ENCODE data around the gene PDE1A.

The PDE1A gene

DNA sequence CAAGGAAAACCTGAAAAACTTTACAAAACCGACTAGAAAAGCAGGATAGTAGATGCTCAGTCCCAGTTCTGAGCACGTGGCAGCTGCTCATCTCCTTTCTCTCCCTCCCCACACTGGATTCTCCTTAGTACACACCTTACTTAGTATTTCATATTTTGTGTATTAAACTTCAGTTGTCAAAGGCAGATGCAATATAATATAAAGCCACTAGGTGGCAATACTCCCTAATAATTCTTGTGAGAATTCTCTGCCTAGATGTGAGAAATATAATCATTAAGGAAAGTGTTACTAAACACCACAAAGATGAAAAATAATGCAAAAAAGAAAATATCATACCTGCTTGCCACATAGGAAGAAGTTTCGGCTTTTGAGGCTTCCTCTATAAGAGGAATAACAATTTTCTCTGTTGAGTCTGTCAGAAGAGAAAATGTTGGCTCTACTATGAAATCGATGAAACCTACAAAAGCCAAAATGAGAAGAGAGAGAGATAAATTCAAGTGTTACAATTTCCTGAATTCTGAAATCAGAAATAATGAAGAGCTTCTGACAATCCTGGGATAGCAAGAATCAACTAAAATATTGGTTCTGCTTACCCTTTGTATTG, 240.6 kb downstream of the PDE1A start:
- DNase-seq = peak; percentile 95

- DNase-seq = no peak
These were observed 244.4 kb downstream of the PDE1A start for GRCh38 chr2:182182436-182182835.

DNA sequence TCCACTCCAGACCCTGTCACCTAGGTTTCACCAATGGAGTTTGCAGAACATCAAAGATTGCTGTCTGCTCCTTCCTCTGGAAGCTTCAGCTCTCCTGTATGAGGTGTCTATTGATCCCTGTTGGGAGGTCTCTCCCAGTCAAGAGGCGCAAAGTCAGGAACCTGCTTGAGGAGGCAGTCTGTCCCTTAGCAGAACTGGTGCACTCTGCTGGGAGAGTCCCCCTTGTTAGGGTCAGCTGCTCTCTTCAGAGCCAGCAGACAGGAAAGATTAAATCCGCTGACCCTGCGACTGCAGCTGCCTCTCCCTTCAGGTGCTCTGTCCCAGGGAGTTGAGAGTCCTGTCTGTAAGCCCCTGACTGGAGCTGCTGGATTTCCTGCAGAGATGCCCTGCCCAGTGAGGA, 245.5 kb downstream of the PDE1A start:
- no peak for DNase-seq

DNA sequence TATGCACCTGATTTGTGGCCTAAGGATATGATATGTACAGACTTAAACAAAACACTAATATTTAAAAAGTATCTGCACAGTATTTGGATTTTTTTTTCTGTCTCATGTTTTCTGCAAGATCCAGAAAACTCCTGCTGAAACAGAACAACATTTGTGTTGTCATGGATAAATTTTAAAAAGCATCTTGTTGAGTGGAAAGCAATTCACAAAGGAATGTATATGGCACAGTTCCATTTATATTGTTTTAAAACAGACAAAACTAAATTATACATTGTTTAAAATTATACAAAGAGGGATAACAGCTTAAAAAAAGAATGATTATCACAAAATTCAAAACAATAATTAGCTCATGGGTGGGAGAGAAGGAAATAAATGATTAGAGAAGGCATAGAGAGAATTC, 247.7 kb downstream of the PDE1A start:
- no peak for DNase-seq

DNA sequence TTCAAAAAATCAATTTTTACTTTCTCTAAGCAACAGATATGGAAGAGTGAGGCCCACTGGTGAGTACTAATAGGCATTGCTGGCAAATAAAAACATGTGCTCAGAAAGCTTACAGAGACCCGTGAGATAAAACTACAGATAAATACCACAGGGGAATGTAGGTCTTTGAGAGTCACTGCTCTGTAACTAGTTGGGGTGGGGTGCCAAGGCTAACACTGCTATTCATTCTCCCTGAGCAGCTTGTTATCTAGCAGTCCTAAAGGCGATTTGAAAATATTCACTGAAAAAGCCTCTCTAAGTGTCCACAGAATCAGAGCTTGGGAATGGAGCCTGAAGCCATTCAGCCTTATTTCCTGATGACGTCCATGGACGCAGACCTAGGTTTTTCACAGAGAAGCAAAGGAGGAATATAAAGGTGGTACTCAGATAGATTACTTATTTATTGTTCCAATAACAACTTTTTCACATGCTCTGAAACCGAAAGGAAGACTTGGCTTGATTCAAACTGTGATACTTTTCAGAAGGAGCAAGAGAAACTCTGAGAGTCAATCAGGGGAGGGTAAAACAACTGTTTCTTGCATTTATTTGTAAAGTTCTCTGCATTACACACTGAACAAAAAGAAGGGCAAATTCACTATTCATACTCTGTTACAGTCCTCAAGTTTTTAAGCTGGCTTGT, 252.8 kb downstream of the PDE1A start:
- no peak for DNase-seq

- DNase-seq = no peak
These were observed 256.5 kb downstream of the PDE1A start for GRCh38 chr2:182170341-182170740.

DNA sequence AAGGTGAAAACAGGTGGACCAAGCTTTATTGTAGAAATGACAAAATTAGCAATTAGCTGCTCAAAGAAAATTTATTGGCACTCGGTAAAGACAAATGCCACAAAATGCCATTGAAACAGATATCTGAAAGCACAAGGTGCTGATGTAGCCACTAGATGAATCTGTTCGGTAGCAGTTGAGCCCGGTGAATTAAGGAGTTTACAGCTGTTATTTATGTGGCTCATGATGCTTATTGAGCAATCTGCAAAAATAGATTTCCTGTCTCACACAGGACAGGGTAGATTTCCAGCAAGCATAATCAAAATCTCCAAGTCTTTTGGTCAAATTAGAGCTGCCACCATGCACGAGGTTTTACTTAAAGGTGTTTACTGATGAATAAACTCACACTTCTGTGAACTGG, 259.0 kb downstream of the PDE1A start:
- DNase-seq = no peak

DNA sequence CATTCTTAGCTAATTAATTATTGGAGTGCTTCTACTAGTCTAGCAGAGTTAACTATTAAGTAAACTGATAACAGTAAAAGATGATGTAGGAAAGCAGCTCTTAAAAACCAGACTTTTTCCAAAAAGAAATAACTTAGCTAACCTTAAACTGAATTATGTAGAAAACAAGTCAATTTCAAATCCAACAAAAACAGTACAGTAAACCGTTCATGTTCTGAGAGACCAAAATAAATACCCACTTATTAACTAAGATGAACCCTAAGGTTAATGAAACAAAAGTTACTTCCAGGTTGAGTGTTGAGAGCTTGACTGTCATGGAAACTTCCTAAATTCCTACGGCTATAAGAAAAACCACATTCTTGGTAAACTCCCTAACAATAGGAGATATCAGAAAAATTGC, 260.0 kb downstream of the PDE1A start:
- DNase-seq = no peak

- no peak for DNase-seq
These were observed 260.4 kb downstream of the PDE1A start for GRCh38 chr2:182166406-182166805.

DNA sequence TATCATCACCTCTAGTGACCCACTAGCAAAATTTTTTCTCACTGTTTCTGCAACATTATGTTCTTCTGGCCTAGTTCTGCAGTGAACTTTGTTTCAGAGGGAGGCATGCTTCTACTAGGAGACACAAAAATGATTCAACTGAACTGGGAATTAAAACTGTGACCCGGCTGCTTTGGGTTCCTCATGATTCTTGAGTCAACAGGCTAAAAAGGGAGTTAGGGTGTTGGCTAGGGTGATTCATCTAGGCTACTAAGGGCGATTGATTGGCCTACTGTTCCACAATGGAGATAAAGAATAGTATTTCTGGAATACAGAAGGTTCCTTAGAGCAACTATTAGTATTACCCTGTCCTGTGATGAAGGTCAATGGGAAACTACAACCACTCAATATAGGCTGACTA, 261.6 kb downstream of the PDE1A start:
- no peak for DNase-seq

DNA sequence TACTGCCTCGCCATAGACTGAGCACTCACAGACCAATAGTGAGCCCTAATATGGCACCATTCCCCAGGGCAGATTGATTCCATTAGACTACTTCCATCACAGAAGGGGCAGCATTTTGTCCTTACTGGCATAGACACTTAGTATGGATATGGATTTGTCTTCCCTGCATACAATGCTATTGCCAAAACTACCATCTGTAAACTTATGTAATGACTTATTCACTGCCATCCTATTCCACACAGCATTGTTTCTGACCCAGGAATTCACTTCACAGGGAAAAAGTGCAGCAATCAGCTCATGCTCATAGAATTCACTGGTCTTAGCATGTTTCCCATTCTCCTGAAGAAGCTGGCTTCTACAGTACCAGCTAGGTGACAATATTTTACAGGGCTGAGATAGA, 262.1 kb downstream of the PDE1A start:
- DNase-seq = no peak

DNA sequence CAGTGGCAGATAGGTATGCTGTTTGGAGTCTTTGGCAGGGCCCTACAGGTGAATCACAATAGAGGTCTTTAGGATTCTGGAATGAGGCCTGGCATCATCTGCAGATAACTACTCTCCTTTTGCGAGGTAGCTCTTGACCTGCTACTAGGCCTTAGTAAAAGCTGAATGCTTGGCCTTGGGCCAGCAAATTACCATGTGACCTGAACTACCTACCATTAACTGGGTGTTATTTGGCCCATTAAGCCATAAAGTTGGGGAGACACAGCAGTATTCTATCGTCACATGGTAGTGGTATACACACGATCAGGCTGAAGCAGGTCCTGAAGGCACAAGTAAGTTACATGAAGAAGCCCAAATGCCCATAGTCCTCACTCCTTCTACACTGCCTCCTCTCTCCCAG, 263.0 kb downstream of the PDE1A start:
- DNase-seq = no peak

DNA sequence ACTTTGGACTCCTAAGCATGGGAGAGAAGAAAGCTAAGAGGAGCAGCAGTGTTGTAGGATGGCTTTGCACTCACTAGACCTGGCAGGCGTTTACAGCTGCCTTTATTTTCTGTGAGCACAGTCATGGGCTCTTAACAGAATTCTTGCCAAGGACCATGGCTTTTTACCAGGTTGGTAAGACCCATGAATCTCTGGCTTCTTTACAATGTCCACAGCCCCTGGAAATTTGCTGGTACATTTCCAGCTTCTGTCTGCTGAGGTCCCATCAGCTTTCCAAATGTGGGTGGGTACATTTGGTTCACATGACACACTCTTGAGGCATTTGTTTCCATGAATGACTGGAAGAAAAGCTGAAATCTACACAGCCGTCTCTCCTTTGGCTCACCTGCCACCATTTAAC, 278.5 kb downstream of the PDE1A start:
- no peak for DNase-seq

GRCh38 chr2:182144776-182145165, 282.1 kb downstream of the PDE1A start:
- no peak for DNase-seq

DNA sequence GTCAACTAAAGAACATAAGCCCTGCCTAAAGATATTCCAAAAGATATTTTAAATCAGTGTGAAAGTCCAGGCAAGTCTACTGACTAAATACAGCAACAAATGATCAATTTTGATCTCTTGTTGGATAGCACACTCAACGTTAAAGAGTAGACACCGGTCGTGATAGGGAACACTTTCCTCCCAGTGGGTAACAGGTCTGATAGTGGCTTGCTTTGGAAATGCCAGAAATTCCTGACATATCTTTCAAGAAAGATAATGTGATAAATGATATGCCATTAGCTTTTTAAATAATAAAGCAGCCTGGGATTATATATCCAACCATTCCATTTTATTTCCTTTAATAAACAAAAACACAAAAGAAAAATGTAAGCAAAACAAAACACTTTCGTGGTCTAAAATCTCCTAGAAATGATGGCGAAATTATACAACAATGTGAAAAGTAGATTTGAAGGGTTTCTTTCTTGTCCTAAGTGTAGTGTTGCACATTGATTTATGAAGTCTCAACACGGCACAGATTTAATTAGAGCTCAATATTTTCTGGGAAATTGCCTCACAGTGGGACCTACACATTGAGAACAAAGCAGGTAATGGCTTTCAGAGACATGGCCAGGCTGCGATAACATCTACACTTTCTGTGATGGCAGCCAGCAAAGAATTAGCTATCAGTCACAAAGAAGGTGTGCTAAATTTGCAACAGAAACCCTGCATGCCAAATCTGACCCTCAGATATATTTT, 282.6 kb downstream of the PDE1A start:
- no peak for DNase-seq

DNA sequence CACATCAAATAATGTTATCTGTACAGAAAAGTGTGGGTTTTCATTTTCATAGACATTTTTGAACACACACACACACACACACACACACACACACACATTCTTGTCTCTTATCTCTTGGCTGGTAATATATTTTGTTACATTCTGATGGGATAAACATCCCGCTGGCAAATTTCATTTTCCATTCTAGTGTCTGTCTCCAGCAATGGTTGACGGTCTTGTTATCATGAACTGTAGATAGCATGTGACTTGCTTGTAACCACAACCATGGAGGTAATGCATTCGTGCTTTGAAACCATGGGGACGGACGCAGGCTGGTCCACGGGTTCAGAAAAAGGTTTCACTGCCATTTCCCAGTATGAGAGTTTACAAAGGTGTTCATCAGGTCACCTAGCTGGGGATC, 284.8 kb downstream of the PDE1A start:
- DNase-seq = no peak

DNA sequence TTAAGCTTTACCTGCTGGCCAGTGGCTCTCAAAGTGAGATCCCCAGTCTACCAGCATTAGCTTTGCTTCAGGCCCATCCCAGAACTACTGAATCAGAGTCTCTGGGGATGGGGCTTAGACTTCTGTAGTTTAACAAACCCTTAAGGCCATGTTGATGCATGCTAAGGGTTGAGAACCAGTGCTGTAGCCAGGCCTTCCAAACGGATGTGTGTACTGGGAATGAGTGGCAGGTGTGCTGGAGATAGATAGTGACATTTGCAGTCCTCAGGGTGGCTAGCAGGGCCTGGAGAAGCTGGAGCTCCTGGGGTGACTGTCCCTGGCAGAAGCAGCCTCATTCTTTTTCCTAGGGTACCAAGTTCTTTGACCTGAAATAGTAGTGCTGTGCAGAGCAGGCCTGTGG, 292.6 kb downstream of the PDE1A start:
- DNase-seq = no peak

GRCh38 chr2:182133195-182133891, 293.5 kb downstream of the PDE1A start:
- no peak for DNase-seq

DNA sequence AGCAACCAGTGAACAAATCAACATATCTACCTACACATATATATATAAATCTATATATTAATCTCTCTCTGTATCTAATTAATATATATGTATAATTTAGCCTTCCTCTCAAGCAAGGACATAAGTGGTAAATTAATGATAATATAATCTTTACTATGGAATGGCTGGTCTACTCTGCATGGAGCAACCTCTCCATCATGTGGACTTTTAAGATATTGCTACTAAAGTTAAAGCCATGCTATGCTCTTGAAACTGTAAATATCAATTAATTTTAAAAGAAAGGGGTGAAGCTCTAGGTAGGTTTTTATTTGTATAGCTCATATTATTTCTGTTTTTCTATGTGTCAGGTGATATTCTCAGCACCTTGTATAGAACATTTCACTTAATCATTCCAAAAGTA, 294.2 kb downstream of the PDE1A start:
- DNase-seq = no peak

DNA sequence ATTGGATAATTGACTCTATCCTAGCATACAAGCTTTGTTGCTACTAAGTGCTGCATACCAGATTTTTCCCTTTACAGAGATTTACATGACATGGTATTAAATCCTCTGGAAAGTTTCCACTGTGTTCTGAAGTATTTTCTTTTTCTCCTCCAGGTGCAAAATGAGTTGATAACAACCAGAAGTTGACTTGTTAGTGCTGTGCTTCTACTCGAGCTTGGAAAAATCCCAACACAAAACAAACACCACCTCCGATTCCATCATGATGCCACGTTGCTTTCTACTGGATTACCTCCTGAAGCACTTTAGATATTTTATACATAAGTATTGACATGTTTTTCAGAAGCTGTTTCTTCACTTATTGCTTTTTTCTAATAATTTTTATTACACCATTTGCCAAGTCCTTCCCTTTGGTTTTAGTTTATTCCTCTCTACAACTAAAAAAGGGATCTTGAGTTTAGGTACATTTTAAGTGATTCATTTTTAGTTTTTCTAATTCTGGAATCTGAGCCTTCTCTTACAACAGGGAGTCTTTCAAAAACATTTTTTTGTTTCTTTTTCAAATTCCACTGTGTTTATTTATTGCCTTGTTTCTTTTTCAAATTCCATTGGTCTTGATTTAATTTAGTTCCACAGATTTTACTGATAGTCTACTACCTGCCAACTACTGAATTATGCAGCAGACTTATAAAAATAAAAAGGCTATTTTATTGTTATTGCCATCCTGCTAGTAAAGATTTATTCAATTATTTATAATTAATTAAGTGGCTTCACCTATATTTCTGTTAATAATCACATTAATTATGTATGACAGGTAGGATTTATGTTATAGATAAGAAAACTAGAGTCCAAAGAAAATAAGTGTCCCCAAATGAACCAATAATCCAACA, 297.8 kb downstream of the PDE1A start:
- DNase-seq = no peak

DNA sequence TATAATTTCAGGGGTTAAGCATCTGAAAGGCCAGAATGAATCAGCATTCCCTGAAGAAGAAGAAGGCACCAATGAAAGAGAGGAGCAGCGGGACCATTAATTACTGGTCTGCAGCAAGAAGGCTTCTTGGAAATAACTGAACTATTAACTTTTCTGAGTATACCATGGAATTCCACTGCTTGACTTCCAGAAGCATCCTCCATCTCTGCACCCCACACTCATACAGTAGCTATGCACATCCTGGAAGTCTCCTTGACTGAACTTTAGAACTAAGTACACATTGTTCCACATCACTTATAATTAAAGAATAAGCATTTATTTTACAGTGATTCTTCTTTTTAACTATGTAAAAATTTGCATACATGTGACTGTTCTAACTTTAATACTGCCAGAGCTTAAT, 309.6 kb downstream of the PDE1A start:
- no peak for DNase-seq

- no peak for DNase-seq
These were observed 310.1 kb downstream of the PDE1A start for GRCh38 chr2:182116774-182117173.

- no peak for DNase-seq
These were observed 311.6 kb downstream of the PDE1A start for GRCh38 chr2:182115258-182115657.
